K562 (cell line): ENCODE data around the gene OSBPL3. TPM values are rescaled to one million over a fixed set of nuclear protein-coding genes. Genes with fewer than 3 reads are reported as not detected.
A peak's percentile ranks its signal among the peaks of the same experiment; 100 is the strongest.

Source experiments
- ATAC-seq: fragments of 200-7000 bp; cut with Tn5 transposase; 3 replicates; pipeline ENCODE4 v1.9.1; 2020; ENCODE audit warnings: moderate library complexity
- BruUV-seq: library from RNA; stranded (reverse); fragments of 400-500 nt; replicated peaks from 2 replicates; lab custom pipeline; 2021; lab: Mats Ljungman, UMichigan
- CTCF ChIA-PET: fragments of 300-600 bp; formaldehyde crosslinking; extraction: SDS; loops from one replicate; lab custom pipeline; 2021; ENCODE audit warnings: low intra/inter-chr PET ratio; lab: Yijun Ruan, JAX
- POLR2A ChIA-PET: fragments of 300-600, 350-650 bp; sonication (Branson Sonifier 250); formaldehyde crosslinking; extraction: SDS; loops from one replicate; lab custom pipeline; 2021; ENCODE audit warnings: antibody characterized with exemption, inconsistent platforms; lab: Yijun Ruan, JAX
- DNase-seq, 4 experiments: peaks; one replicate each; pipeline versions ENCODE4 v3.0.0 to v3.0.0-alpha.2; 2011 to 2018; ENCODE audit warnings: low spot score in 3 of 4, mixed read lengths in 3 of 4; ENCODE audit errors: extremely low read depth in 1 of 4
- FAIRE-seq: peaks from 2 replicates; lab custom pipeline; 2011; peaks lifted over from hg19 to GRCh38; lab: Jason Lieb, UNC
- H2AFZ ChIP-seq: 2 replicates; pipeline ENCODE4 v1.6.0; 2011; ENCODE audit warnings: low read depth, low read length, control low read depth, inconsistent platforms
- H3K27ac ChIP-seq: fragments of 200-600 bp; 3 replicates; pipeline ENCODE4 v1.8.0; 2011; ENCODE audit warnings: low read depth, mild to moderate bottlenecking, control low read depth, inconsistent platforms, low read length, moderate library complexity, mixed read lengths; ENCODE audit errors: extremely low read depth
- H3K27me3 ChIP-seq, 2 experiments: fragments of 300-600 bp in 1 of 2; 2 replicates in 1 of 2; 3 replicates in 1 of 2; pipeline versions ENCODE4 v1.6.0 to v1.8.0; 2011; ENCODE audit warnings: inconsistent platforms in 2 of 2, low read length in 2 of 2, mild to moderate bottlenecking in 1 of 2, mixed read lengths in 1 of 2, moderate library complexity in 1 of 2; ENCODE audit not compliant: control insufficient read depth in 2 of 2, insufficient read depth in 2 of 2
- H3K36me3 ChIP-seq: fragments of 300-600 bp; 3 replicates; pipeline ENCODE4 v1.8.0; 2011; ENCODE audit warnings: mild to moderate bottlenecking, low read length, inconsistent platforms; ENCODE audit not compliant: control insufficient read depth, insufficient read depth
- H3K4me1 ChIP-seq, 2 experiments: fragments of 200-600 bp in 1 of 2; replicated peaks in 1 of 2; 2 replicates in 1 of 2; 3 replicates in 1 of 2; pipeline versions ENCODE4 v1.5.1 to v1.8.0; 2011; ENCODE audit warnings: inconsistent platforms in 2 of 2, low read length in 2 of 2, mild to moderate bottlenecking in 1 of 2, mixed read lengths in 1 of 2, moderate library complexity in 1 of 2; ENCODE audit not compliant: control insufficient read depth in 2 of 2, insufficient read depth in 2 of 2
- H3K4me2 ChIP-seq: 2 replicates; pipeline ENCODE4 v1.6.1; 2011; ENCODE audit warnings: low read length, control low read depth, inconsistent platforms, mixed read lengths; ENCODE audit not compliant: insufficient read depth
- H3K4me3 ChIP-seq: fragments of 200-600 bp; sonication (generic), shearing (Covaris generic); 2 replicates; pipeline ENCODE4 v1.5.1; 2016; ENCODE audit warnings: control low read depth, inconsistent platforms
- H3K79me2 ChIP-seq: fragments of 200-600 bp; 3 replicates; pipeline ENCODE4 v1.8.0; 2011; ENCODE audit warnings: low read length, inconsistent platforms; ENCODE audit not compliant: control insufficient read depth, insufficient read depth
- H3K9ac ChIP-seq, 2 experiments: 2 replicates each; pipeline versions ENCODE4 v1.6.0 to v1.6.1; 2011; ENCODE audit warnings: low read depth in 2 of 2, low read length in 2 of 2, control low read depth in 1 of 2, inconsistent platforms in 1 of 2, mild to moderate bottlenecking in 1 of 2, mixed read lengths in 1 of 2; ENCODE audit not compliant: insufficient read depth in 1 of 2
- H3K9me1 ChIP-seq: one replicate; pipeline ENCODE4 v1.6.0; 2011; ENCODE audit warnings: inconsistent platforms, mild to moderate bottlenecking, low read length, moderate library complexity; ENCODE audit not compliant: control insufficient read depth, insufficient read depth
- H3K9me3 ChIP-seq: replicated peaks from 2 replicates; pipeline ENCODE4 v1.5.1; 2011; ENCODE audit warnings: low read depth, low read length, inconsistent platforms; ENCODE audit not compliant: control insufficient read depth, insufficient read depth
- H4K20me1 ChIP-seq: replicated peaks from 2 replicates; pipeline ENCODE4 v1.6.1; 2011; ENCODE audit warnings: low read length, inconsistent platforms, mixed read lengths; ENCODE audit not compliant: control insufficient read depth, insufficient read depth
- ARID1B ChIP-seq: fragments of 450-650 bp; IDR thresholded peaks from 2 replicates; pipeline ENCODE4 v1.6.1; 2016; ENCODE audit warnings: antibody characterized with exemption, mild to moderate bottlenecking, inconsistent platforms
- BACH1 ChIP-seq: fragments of 200-800 bp; sonication (Bioruptor generic); IDR thresholded peaks from 2 replicates; pipeline ENCODE4 v1.6.1; 2016; ENCODE audit warnings: missing genetic modification characterization, missing compliant biosample characterization
- CBFA2T2 ChIP-seq: fragments of 450-650 bp; conservative IDR thresholded peaks from 2 replicates; pipeline ENCODE4 v1.6.1; 2017; ENCODE audit warnings: mild to moderate bottlenecking
- CBFA2T3 ChIP-seq: fragments of 450-650 bp; IDR thresholded peaks from 2 replicates; pipeline ENCODE4 v1.6.1; 2017
- CBX1 ChIP-seq: sonication (generic); IDR thresholded peaks from 2 replicates; pipeline ENCODE4 v1.6.1; 2016; ENCODE audit warnings: antibody characterized with exemption, low read depth, mild to moderate bottlenecking
- CBX3 ChIP-seq, 2 experiments: IDR thresholded peaks; 1 replicate in 1 of 2; 2 replicates in 1 of 2; pipeline ENCODE4 v1.6.1; 2012; ENCODE audit warnings: inconsistent platforms in 2 of 2, low read length in 2 of 2, borderline replicate concordance in 1 of 2, control low read depth in 1 of 2
- CEBPB ChIP-seq: fragments of 450-650 bp; IDR thresholded peaks from 2 replicates; pipeline ENCODE4 v1.6.1; 2016; ENCODE audit warnings: missing genetic modification characterization, missing compliant biosample characterization
- ESRRA ChIP-seq: fragments of 450-650 bp; IDR thresholded peaks from 2 replicates; pipeline ENCODE4 v1.6.1; 2014; ENCODE audit warnings: low read depth, mild to moderate bottlenecking, moderate library complexity, borderline replicate concordance
- FOXK1 ChIP-seq: sonication (generic); formaldehyde crosslinking; IDR thresholded peaks from 2 replicates; pipeline ENCODE4 v1.8.0; 2022; ENCODE audit warnings: missing genetic modification reagents, mild to moderate bottlenecking, borderline replicate concordance
- HMGN3 ChIP-seq: IDR thresholded peaks from 2 replicates; pipeline ENCODE4 v1.6.1; 2011; ENCODE audit warnings: borderline replicate concordance, low read depth, mild to moderate bottlenecking, mixed read lengths, low read length; ENCODE audit not compliant: insufficient read length; ENCODE audit errors: extremely low read depth
- NELFE ChIP-seq: IDR thresholded peaks from 2 replicates; pipeline ENCODE4 v1.6.1; 2011; ENCODE audit warnings: mild to moderate bottlenecking; ENCODE audit not compliant: insufficient read depth, insufficient read length
- NFATC3 ChIP-seq: fragments of 450-650 bp; IDR thresholded peaks from 2 replicates; pipeline ENCODE4 v1.6.1; 2017; ENCODE audit warnings: mild to moderate bottlenecking
- NFXL1 ChIP-seq: fragments of 450-650 bp; formaldehyde crosslinking; IDR thresholded peaks from 2 replicates; pipeline ENCODE4 v1.4.0; 2021; ENCODE audit warnings: mild to moderate bottlenecking
- POLR3A ChIP-seq: IDR thresholded peaks from 2 replicates; pipeline ENCODE4 v1.6.1; 2011; ENCODE audit warnings: borderline replicate concordance, mild to moderate bottlenecking, moderate library complexity; ENCODE audit not compliant: insufficient read length, insufficient read depth; ENCODE audit errors: extremely low read depth
- RBM15 ChIP-seq: fragments of 200-400 bp; formaldehyde crosslinking; IDR thresholded peaks from 2 replicates; pipeline ENCODE4 v1.6.1; 2018; ENCODE audit warnings: mild to moderate bottlenecking, low read length, moderate library complexity; ENCODE audit not compliant: insufficient read depth
- SNIP1 ChIP-seq: fragments of 450-650 bp; IDR thresholded peaks from 2 replicates; pipeline ENCODE4 v1.7.1; 2017; ENCODE audit warnings: low read depth, mild to moderate bottlenecking
- SPI1 ChIP-seq: IDR thresholded peaks from 2 replicates; pipeline ENCODE4 v1.6.1; 2011; ENCODE audit warnings: low read depth, low read length, control low read depth, borderline replicate concordance
- STAT5A ChIP-seq: IDR thresholded peaks from 2 replicates; pipeline ENCODE4 v1.6.1; 2012; ENCODE audit warnings: low read length, inconsistent platforms, borderline replicate concordance
- TAL1 ChIP-seq: fragments of 450-650 bp; IDR thresholded peaks from 2 replicates; pipeline ENCODE4 v1.6.1; 2016; ENCODE audit warnings: mild to moderate bottlenecking
- TGIF2 ChIP-seq: sonication (generic); formaldehyde crosslinking; IDR thresholded peaks from 2 replicates; pipeline ENCODE4 v1.8.1; 2022; ENCODE audit warnings: mild to moderate bottlenecking, missing genetic modification reagents, moderate library complexity
- TRIM24 ChIP-seq, 2 experiments: fragments of 450-650 bp; IDR thresholded peaks; 2 replicates each; pipeline ENCODE4 v1.6.1; 2016
- ZFX ChIP-seq: sonication (generic); formaldehyde crosslinking; IDR thresholded peaks from 2 replicates; pipeline ENCODE4 v1.8.0; 2022; ENCODE audit warnings: mild to moderate bottlenecking, missing genetic modification reagents, moderate library complexity
- ZNF239 ChIP-seq: fragments of 250-450 bp; sonication (Bioruptor Pico); IDR thresholded peaks from 2 replicates; pipeline ENCODE4 v1.4.0; 2020; ENCODE audit warnings: mild to moderate bottlenecking
- WGBS: fragments of 100-300 bp; shearing (Covaris generic); methylation state at CpG from one replicate; pipeline ENCODE4 v1.1.6; 2016; ENCODE audit warnings: low coverage, mixed read lengths; ENCODE audit not compliant: insufficient coverage; ENCODE audit errors: missing lambda C conversion rate; 5-methylcytosine and 5-hydroxymethylcytosine counted together
- in situ Hi-C: fragments of 300-500 bp; cut with MboI; formaldehyde crosslinking; loops from 4 replicates; pipeline ENCODE4 v1.15.0; 2018; ENCODE audit warnings: inconsistent platforms, mixed read lengths
- intact Hi-C: fragments of 100-400 bp; cut with micrococcal nuclease; formaldehyde crosslinking; loops from 2 replicates; pipeline ENCODE4 v1.14.2; 2022
- polyA plus RNA-seq, 8 experiments: library from polyadenylated mRNA; depleted of rRNA in 4 of 8; stranded (reverse) in 5 of 8; unstranded in 3 of 8; fragments of >200 nt; fragmentation: Nextera tagmentation in 2 of 8; fragmentation: Illumina TruSeq in 1 of 8; extraction: Ambion mirVana in 2 of 8; extraction: Trizol in 1 of 8; gene quantifications; 2 replicates each; pipeline versions ENCODE4 v1.2.1 to v1.2.3, GENCODE V29; 2011 to 2014; ENCODE audit warnings: inconsistent platforms in 1 of 8, missing spikeins in 1 of 8
- total RNA-seq, 7 experiments: library from RNA; depleted of rRNA in 6 of 7; stranded (reverse); fragments of >200 nt in 6 of 7; fragmentation: Illumina TruSeq in 2 of 7; extraction: Trizol in 2 of 7; gene quantifications; 2 replicates each; pipeline versions ENCODE4 v1.2.1 to v1.2.3, GENCODE V29; 2011 to 2021; ENCODE audit warnings: low replicate concordance in 1 of 7
- TF ChIP-seq, protein P1 (sequence below): fragments of 250-450 bp; sonication (Bioruptor Pico); IDR thresholded peaks from 2 replicates; pipeline ENCODE4 v1.9.0; 2021; ENCODE audit warnings: mild to moderate bottlenecking

Gene OSBPL3
- total and polyA plus RNA-seq, 9 of the 15 experiments (the other 6 are each of a cell fraction or from before 2014, with no cell fraction given) = 4.8 to 37.2 (median 26.5) TPM

DNA sequence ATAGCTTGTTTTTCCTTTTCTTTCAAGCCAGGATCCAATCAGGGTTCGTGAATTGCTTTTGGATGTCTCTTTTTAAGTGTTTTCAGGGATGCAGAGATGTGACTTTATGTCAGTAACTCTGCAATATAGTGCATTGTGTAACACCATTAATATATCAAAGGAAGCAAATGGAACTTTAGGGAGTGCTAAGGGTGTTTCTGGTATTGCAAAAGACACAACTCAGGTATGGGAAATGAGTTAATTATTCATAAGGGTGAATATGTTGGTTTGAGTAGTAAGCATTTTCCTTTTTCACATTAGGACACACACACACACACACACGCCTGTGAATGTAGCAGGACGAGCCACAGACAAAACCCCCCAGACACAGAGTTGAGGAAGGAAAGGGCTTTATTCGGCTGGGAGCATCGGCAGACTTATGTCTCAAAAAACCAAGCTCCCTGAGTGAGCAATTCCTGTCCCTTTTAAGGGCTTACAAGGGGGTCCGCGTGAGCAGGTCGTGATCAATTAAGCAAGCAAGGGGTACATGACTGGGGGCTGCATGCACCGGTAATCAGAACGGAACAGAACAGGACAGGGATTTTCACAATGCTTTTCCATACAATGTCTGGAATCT is 190.9 kb downstream of the OSBPL3 start:
- Histone ChIP-seq H3K9me3 (peaks cover 9% of the 10 kb centered on the region), H3K79me2 (peaks cover 28% of the 10 kb centered on the region; the same call in 2 of the 3 replicates), H3K9me1 (no peaks in the 10 kb centered on the region), H3K27me3 (no peaks in the 10 kb centered on the region), H3K36me3 (no peaks in the 10 kb centered on the region), H3K4me3 (no peak overlapping the region), H3K4me1 (no peaks in the 10 kb centered on the region), H4K20me1 (no peaks in the 10 kb centered on the region), H3K9ac (no peak overlapping the region), H2AFZ (no peak overlapping the region), H3K27ac (no peak overlapping the region), H3K4me2 (no peak overlapping the region)
- intact Hi-C loops = no loop called here
- 71% methylated on average over 10 of the region's 10 CpGs for WGBS
- ChIA-PET POLR2A (no interaction called here), CTCF (no interaction called here)
- ATAC-seq = no peak
- no TSS peak for BruUV-seq
- in situ Hi-C loops = no loop called here
- no peak for DNase-seq
- FAIRE-seq = no peak
- TF ChIP-seq POLR3A = no peak
- no peak for TF ChIP-seq ZNF239 (CRISPR knock-in tag)
- no peak for TF ChIP-seq SNIP1
- no peak for TF ChIP-seq ESRRA
- TF ChIP-seq CBFA2T3 = peak; percentile 39
- TF ChIP-seq SPI1 = no peak
- TF ChIP-seq TRIM24 (IDR thresholded peaks at IDR 0.05) = peak; percentile 60 to 78; a peak in 3 of 4 replicates
- TF ChIP-seq ZFX (CRISPR knock-in tag) = no peak
- TF ChIP-seq CEBPB (tag) = peak; percentile 52
- no peak for TF ChIP-seq NELFE
- TF ChIP-seq NFATC3 = no peak
- TF ChIP-seq CBX1 = 0 out of 2 replicates have a peak, but pooled peaks have one; percentile 43
- no peak for TF ChIP-seq NFXL1 (CRISPR knock-in tag)
- no peak for TF ChIP-seq FOXK1 (CRISPR knock-in tag)
- peak; percentile 34; the same call in 1 of the 2 replicates for TF ChIP-seq TAL1
- TF ChIP-seq, protein P1, sequence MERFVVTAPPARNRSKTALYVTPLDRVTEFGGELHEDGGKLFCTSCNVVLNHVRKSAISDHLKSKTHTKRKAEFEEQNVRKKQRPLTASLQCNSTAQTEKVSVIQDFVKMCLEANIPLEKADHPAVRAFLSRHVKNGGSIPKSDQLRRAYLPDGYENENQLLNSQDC = no peak
- no peak for TF ChIP-seq TGIF2 (CRISPR knock-in tag)
- TF ChIP-seq CBX3 (IDR thresholded peaks at IDR 0.05; ENCODE audit: borderline replicate concordance in 1 of 2, low read length in 2 of 2) = 0 out of 3 replicates have a peak, but pooled peaks of 1 of the 2 experiments have one; percentile 38
- no peak for TF ChIP-seq BACH1 (tag)
- TF ChIP-seq ARID1B = peak; percentile 38
- TF ChIP-seq CBFA2T2 = peak; percentile 32
- no peak for TF ChIP-seq HMGN3
- TF ChIP-seq RBM15 = no peak
- no peak for TF ChIP-seq STAT5A
